Fibroblast of villous mesenchyme (primary cell): ENCODE results near the gene PRSS38. TPM values are rescaled to one million over a fixed set of nuclear protein-coding genes. Genes with fewer than 3 reads are reported as not detected.

Experiments used
- DNase-seq: peaks from one replicate; pipeline ENCODE4 v3.0.0-alpha.2; 2010; ENCODE audit warnings: low read depth
- H3K4me3 ChIP-seq: 2 replicates; pipeline ENCODE4 v1.5.1; 2011; ENCODE audit warnings: low read depth, mild to moderate bottlenecking, low read length
- total RNA-seq: library from RNA; depleted of rRNA; stranded (reverse); fragments of >200 nt; gene quantifications from 2 replicates; pipeline ENCODE4 v1.2.3, GENCODE V29; 2012
- TF ChIP-seq, protein P1 (sequence below): IDR thresholded peaks from 2 replicates; pipeline ENCODE4 v1.5.1; 2012; ENCODE audit warnings: low read depth, mild to moderate bottlenecking, low read length; ENCODE audit not compliant: insufficient read depth

PRSS38 gene
- total RNA-seq, 1 donor: not detected

DNA sequence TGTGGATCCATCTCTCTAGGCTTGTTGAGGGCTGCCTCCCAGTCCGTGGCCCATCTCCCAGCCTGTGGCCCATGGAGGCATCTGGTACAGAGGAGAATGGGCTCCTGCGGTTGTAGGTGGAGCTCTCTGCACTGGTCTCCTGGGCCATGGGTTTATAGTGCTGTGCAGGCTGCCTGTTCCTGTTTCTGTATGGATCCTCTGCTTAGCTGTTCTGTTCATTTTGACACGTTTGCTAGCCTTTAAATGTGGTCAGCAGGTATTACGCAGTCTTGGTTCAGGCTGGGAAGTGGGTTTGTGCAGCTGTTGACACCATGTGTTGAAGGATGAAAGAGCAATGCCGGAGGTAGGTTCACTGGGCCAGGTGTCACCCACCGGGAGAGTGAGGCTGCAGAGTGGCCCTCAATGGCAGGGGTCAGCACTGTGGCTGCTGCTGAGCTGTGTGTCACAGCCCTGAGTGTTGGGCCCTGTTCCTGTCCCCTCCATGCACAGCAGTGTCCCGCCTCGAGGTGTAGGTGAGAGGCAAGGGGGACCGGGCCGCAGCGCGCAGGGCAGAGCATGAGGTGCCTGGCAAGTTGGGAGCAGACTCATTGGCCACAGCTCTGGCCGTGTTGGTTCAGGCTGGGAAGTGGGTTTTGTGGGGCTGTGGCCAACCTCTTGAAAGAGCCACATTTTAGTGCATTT is 41.3 kb upstream of the PRSS38 start:
- DNase-seq: no peak
- H3K4me3 ChIP-seq: no peak overlapping the region
- TF ChIP-seq, protein P1, sequence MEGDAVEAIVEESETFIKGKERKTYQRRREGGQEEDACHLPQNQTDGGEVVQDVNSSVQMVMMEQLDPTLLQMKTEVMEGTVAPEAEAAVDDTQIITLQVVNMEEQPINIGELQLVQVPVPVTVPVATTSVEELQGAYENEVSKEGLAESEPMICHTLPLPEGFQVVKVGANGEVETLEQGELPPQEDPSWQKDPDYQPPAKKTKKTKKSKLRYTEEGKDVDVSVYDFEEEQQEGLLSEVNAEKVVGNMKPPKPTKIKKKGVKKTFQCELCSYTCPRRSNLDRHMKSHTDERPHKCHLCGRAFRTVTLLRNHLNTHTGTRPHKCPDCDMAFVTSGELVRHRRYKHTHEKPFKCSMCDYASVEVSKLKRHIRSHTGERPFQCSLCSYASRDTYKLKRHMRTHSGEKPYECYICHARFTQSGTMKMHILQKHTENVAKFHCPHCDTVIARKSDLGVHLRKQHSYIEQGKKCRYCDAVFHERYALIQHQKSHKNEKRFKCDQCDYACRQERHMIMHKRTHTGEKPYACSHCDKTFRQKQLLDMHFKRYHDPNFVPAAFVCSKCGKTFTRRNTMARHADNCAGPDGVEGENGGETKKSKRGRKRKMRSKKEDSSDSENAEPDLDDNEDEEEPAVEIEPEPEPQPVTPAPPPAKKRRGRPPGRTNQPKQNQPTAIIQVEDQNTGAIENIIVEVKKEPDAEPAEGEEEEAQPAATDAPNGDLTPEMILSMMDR: no peak

DNA sequence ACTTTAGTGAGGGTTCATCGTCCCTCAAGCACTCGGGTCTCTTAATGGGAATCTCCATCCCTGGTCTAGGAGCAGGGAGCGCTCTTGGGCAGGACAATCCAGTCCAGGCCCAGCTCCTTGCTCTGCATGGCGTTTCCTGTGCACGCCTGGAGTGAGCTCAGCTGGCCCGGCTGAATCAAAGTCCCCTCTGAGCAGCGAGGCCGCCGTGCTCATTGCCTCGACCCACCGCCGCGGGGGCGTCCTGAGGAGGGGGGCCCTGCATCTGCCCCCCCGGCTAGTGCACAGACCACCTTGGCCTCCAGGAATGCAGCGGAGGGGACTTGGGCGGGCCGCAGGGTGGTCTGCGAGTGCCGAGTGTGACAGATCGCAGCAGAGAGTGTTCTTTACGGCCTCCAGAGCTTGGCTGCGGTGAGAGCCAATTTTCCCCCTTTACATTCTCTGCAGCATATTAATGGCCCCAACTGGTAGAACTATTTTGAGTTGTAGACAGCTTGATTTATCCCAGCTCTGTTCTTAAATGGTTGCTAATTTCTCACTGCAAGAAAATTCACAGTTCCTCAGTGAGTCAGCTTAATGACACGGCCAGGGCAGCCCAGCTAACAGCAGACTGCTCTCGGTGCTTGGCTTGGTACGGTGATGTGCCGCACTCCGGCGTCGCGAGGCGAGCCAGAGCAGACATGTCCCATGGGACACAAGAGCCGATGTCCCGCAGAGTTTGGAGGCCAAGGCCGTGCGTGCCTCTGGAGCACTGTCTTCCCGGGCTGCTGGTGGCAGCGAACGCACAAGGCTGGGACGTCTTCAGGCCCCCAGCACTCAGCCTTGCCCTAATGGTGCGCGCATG is 40.4 kb upstream of the PRSS38 start:
- DNase-seq: peak; percentile 57
- H3K4me3 ChIP-seq: no peak overlapping the region
- TF ChIP-seq, protein P1: no peak

DNA sequence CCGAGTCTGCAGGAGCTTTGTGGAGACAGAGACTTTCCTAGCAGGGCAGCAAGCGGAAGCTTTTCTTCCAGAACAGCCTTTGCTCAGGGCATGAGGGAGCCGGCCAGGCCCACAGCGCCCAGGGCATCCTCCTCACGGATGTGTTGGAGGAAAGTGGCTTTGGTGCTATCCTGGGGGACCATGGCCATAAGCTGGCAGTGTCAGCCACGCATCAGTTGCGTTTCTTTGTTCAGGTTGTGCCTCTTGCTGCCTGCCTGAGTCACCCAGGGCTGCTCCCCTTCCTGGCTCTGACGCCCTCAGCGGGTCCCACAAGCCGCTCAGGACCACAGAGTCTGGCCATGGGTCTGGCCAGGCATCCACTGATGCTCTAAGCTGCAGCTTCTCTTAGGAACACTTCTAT is 39.6 kb upstream of the PRSS38 start:
- no peak for DNase-seq
- H3K4me3 ChIP-seq: no peak overlapping the region
- TF ChIP-seq, protein P1: no peak

DNA sequence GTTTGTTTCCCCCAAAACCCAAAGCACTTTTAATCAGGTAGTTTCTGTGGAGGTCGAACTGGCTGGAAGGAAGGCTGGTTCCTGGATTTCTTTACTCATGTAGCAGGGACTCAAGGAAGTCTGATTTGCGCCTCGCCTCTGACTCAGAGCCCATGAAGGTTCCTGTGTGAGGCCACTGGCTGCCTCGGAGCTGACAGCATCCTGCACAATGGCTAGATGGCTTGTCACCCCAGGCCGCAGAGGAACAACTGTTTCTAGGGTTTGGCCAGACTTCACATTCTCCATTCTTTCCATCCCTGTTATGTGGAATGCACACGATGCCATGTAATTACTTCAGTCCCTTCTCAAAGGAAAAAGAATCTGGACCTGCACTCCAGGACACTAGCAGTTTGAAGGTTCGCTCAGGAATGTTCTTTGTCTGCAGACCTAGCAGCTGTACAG is 39.1 kb upstream of the PRSS38 start:
- H3K4me3 ChIP-seq: no peak overlapping the region
- DNase-seq: peak; percentile 35
- TF ChIP-seq, protein P1: no peak

DNA sequence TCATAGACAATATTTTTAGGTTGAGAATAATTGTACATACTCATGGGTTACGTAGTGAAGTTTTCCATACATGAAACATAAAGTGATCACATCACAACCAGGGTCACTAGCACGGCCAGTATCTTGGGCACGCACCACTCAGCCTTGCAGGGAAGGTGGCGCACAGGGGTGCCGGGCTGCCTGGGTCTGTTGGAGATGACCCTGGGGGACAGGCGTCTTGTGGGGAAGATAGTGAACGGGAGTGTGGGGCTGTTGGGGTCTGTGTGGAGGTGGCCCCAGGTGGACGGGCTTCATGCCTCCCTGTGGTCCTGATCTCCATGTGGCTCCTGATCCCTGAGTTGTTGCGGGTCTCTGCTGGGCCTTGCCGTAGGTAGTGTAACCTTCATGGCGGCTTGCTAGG is 38.3 kb upstream of the PRSS38 start:
- TF ChIP-seq, protein P1: no peak
- no peak for DNase-seq
- H3K4me3 ChIP-seq: no peak overlapping the region

DNA sequence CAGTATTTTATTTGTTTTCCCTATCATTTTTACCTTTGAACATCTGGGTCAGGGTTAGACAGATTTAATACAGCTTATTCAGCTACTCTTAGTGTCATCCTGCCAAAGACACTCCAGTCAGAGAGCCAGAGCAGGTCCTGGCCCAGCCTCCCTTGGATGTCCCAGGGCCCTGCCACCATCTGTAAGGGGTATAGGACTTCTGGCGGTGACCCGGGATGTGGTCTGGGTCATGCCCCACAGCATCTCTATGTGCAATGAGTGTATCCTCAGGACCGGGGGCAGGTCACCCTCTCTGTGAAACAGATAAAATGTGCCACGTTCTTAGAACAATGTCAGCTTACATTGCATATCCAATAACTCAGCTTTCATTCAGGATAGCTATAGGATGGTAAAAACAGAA is 37.8 kb upstream of the PRSS38 start:
- H3K4me3 ChIP-seq: no peak overlapping the region
- TF ChIP-seq, protein P1: no peak
- no peak for DNase-seq
